Measurements from ENCODE around the gene GRIP1.

GRCh38 chr12:66726556-66726955 is 47.7 kb upstream of the GRIP1 start:
- TF ChIP-seq EZH2phosphoT487 (conservative IDR thresholded peaks at IDR 0.05; ENCODE audit: low read length) (no peak), CTCF (IDR thresholded peaks at IDR 0.05; ENCODE audit: insufficient read depth, low read length, poor library complexity, severe bottlenecking) (no peak)

Data from SU-DHL-6 (cell line).